GM08714 (cell line): ENCODE measurements around the gene SYCE1L.
"Not testable (repeated sequence)": the region's sequence is repeated elsewhere in the genome, so short reads cannot be mapped to it uniquely, and the experiment has no call there.

Experiments used
- H3K4me3 ChIP-seq: fragments of 200-500 bp; sonication (Bioruptor generic); 2 replicates; pipeline ENCODE4 v1.5.1; 2014; ENCODE audit warnings: mild to moderate bottlenecking, low read length, inconsistent platforms
- ZNF274 ChIP-seq: IDR thresholded peaks from 2 replicates; pipeline ENCODE4 v1.6.1; 2012; ENCODE audit warnings: mild to moderate bottlenecking, low read depth, low read length

The SYCE1L gene

DNA sequence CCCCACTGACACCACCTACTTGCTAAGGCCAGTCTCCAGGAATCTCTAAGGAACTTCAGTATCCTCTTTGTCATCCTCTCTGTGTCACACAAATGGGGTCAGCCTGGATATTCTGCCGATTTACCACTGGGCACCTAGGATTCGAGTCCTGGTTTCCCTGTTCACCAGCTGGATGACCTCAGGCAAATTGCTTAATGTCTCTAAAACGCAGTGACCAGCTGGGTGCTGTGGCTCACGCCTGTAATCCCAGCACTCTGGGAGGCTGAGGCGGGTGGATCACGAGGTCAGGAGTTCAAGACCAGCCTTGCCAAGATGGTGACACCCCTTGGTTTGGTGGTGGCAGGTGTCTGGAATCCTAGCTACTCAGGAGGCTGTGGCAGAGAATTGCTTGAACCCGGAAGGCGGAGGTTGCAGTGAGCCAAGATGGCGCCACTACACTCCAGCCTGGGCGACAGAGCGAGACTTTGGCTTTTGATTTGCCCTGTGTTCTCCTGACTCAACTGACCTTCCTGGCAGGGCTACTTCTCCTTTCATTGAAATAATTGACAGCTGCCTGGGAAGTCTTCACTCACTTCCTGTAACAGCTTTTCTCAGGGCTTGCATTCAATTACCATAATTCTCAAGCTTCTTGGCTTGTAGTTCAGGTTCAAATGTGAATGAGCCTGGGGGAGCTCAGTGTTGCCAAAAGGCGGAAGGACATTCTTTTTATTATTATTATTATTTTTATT, 15.4 kb downstream of the SYCE1L start:
- no peak for TF ChIP-seq ZNF274
- no peak overlapping the region for H3K4me3 ChIP-seq

DNA sequence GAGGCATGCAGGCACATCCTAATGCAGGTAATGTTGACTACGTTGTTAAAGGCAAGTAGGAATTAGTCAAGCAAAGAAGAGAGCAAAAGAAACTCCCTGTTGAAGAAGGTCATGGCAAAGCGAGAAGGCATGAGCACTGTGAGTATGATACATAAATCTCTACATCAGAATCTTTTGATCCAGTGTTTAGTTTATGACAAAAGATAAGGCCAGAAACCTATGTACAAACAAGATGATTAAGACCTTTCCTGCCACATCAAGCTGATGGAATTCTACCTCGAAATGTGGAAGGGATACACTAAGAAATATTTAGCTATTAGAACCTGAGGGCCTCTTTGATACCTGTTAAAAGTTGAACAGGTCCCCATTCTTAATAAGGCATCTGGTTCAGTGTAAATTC, 20.2 kb downstream of the SYCE1L start:
- TF ChIP-seq ZNF274 = no peak
- no peak overlapping the region for H3K4me3 ChIP-seq

DNA sequence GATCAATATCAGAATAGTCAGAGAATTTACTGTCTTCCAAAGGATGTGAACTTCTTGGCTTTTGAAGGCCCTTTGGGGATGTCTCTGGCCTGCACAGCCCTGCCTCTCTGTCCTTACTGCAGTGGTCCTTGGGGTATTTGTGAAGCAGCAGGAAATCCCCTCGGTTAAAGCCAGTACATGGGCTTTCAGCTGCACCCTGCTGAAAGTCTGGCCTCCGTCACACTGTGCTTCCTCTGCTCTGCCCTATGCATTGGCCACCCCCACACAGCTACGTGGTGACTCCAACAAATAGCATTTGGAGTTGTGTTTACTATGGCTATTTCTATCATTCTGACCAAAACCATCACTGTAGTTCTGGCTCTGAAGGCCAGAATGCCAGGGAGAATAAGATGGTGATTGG, 21.2 kb downstream of the SYCE1L start:
- TF ChIP-seq ZNF274 = no peak
- H3K4me3 ChIP-seq = no peak overlapping the region

DNA sequence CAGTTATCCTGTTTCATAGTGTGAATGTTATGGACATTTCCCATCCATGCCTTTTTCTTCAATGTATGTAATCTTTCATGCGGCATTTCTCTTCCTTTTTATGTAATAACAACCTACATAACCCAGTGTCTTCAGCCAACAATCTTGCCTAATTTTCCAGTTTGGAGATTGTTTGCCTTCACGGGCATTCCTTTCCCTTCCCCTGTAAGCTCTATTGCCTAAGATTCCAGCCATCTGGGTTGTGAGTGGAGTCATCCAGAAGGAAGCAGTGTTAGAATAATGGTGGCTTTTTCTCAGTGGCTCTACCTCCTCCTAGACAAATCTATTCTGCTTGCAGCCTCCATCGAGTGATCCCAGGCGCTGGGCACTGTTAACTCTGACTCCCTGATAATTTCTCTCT, 22.3 kb downstream of the SYCE1L start:
- TF ChIP-seq ZNF274 = no peak
- no peak overlapping the region for H3K4me3 ChIP-seq

DNA sequence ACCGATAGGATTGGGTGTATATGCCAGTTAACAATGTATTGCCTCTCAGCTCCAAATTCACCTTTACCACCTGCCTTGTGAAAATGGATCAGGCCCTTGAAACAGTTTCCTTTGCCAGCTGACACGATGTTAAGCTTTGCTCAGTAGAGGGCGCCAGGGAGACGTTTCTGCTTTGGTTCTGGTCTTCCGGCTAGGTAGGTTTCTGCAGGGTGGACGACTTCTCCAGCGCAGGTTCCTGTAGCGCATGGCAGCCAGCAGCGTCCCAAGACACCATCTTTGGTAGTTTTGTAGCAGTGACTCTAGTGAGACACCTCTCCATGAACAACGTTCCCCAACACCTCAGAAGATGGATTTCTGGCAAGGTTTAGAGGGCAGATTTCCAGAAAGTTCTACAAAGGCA, 24.0 kb downstream of the SYCE1L start:
- H3K4me3 ChIP-seq = no peak overlapping the region
- TF ChIP-seq ZNF274 = no peak

DNA sequence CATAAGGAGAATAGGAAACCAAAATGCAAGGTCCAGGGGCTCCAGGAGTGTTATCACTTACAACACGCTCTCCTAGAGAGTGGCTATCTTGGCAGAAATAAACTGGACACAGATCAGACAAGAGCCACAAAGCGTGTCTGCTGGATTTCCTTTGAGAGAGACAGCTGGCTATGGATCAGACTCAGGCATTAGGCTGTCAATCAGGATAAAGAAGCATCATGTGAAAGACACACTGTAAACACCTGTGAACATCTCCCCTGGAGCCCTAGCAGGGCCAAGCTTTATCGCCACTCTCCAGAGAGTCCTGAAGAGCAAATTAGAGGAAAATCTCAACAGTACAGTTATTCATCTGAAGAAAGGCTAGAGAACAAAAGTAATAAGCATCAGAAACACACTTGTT, 26.0 kb downstream of the SYCE1L start:
- no peak overlapping the region for H3K4me3 ChIP-seq
- no peak for TF ChIP-seq ZNF274

DNA sequence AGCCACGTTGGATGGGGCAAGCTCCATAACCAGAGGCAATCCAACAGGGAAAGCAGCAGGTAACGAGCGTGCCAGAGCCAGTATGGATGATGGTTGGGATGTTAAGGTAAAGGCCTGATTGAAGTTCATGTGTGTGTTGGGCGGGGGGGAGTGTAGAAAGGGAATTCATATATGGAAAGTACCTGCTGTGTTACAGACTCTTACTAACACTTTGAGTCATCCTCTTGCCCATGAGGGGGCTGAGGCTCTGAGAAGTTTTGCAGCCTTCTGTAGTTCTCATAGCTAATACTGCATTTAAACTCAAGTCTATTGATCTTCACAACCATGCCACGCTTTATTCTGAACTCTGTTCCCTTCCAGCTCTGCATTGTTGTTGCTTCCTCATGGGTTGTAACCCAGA, 28.5 kb downstream of the SYCE1L start:
- no peak for TF ChIP-seq ZNF274

DNA sequence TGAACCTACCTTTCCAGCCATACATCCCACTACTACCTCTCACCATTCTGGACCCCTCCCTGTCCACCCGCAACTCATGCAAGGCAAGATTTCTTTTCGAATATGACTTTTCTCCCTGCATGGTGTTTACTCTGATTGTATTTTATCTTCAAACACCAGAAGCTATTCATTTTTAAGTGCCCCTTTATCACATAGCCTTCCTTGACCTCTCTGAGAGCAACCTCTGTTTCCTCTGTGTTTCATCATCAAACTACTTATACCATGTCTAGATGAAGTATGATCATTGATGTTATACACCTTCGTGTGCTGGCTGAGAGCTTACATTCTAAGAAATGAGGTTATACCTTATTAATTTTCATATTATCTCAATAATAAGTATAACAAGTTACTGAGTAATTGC, 31.8 kb downstream of the SYCE1L start:
- no peak overlapping the region for H3K4me3 ChIP-seq
- TF ChIP-seq ZNF274 = no peak

More for the DNA sequence above, 28.5 kb downstream of the SYCE1L start:
- no peak overlapping the region for H3K4me3 ChIP-seq

DNA sequence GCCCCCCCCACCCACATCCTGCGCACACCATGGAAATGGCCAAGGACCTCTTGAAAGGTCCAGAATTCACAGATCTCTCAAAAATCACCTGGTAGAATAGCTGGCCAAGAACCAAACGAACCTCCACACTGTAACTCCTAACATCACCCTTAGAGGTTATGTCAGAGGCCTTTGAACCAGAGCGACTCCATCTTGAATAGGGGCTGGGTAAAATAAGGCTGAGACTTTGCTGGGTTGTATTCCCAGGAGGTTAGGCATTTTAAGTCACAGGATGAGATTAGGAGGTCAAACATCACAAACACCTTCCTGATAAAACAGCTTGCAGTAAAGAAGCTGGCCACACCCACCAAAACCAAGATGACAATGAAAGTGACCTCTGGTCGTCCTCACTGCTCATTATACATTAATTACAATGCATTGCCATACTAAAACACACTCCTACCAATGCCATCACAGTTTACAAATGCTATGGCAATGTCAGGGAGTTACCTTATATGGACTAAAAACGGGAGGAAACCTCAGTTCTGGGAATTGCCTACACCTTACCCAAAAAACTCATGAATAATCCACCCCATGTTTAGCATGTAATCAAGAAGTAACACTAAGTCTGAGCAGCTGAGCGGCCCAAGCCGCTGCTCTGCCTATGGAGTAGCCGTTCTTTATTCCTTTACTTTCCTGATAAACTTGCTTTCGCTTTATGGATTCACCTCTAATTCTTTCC, 34.8 kb downstream of the SYCE1L start:
- H3K4me3 ChIP-seq = no peak overlapping the region
- no peak for TF ChIP-seq ZNF274

DNA sequence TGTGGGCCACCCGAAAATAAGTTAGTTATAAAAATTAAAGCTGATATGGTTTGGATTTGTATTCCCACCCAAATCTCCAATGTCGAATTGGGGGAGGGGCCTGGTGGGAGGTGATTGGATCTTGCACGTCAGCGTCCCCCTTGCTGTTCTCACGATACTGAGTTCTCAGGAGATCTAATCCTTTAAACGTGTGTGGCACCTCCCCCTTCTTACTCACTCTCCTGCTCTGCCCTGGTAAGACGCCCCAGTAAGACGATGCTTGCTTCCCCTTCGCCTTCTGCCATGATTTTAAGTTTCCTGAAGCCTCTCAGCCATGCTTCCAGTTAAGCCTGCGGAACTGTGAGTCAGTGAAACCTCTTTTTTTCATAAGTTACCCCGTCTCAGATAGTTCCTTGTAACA, 35.4 kb downstream of the SYCE1L start:
- H3K4me3 ChIP-seq = no peak overlapping the region
- no peak for TF ChIP-seq ZNF274

DNA sequence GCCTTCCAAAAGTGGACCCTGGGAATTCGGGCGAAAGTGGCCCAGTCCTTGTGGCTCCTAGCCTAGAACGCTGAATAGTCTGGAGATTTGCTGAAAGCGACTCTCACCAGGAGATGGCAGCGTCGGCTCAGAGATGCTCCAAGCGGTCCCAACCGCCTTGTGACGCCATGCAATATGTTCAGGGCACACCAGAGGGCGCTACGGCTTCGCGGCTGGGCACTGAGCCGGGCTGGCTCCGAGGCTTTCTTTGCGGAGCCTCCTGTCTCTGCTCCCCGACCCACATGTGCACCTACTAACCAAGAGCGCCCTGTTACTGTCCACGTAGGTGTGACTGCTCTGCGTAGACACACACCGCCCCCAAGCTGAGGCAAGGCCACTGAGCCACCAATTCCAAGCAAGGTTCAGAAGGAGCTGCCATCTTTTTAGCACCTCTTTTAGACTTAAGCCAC, 36.9 kb downstream of the SYCE1L start:
- no peak for TF ChIP-seq ZNF274
- H3K4me3 ChIP-seq = no peak overlapping the region

DNA sequence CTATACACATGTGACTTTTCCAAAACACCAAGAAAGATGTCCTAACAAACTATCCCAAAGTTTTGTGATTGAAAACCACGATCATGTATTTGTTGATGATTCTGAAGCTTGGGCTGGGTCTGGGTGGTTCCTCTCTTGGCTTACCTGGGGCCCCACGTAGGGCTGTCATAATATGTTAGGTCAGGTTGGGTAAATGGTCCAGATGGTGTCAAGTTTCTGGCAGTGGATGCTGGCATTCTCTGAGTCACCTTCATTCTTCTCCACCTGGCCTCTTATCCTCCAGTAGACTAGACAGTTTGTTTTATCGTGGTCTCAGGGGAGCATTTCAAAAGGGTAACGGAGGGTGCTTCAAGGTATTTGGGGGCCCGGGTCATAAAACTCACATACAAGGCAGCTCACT, 39.4 kb downstream of the SYCE1L start:
- no peak overlapping the region for H3K4me3 ChIP-seq
- TF ChIP-seq ZNF274 = no peak

DNA sequence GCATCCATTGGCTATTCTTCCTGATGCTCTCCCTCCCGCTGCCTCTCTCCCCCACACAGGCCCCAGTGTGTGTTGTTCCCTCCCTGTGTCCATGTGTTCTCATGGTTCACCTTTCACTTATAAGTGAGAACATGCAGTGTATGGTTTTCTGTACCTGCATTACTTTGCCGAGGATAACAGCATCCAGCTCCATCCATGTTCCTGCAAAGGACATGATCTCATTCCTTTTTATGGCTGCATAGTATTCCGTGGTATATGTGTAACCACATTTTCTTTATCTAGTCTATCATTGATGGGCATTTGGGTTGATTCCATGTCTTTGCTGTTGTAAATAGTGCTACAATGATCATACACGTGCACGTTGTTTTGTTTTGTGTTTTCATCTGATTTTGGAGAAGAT, 43.3 kb downstream of the SYCE1L start:
- not testable (repeated sequence) for H3K4me3 ChIP-seq

DNA sequence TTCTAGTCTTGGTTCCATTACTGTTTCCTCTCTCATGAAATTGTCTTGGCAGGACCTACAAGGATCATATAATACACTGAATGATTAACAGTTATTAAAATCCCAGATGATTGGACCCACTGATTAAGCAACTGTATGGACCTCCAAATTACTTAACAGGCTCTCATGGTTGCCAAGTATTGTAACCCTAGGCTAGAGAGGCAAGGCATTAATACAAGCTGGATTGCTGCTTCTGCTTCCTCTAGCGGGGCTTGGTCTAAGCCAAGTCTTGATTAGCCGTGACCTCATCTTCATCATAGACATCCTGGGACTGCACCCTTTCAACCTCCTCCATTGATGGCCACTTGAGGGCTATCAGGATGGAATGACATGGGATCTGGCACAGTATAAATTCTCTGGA, 46.9 kb downstream of the SYCE1L start:
- no peak for TF ChIP-seq ZNF274
- H3K4me3 ChIP-seq = no peak overlapping the region

DNA sequence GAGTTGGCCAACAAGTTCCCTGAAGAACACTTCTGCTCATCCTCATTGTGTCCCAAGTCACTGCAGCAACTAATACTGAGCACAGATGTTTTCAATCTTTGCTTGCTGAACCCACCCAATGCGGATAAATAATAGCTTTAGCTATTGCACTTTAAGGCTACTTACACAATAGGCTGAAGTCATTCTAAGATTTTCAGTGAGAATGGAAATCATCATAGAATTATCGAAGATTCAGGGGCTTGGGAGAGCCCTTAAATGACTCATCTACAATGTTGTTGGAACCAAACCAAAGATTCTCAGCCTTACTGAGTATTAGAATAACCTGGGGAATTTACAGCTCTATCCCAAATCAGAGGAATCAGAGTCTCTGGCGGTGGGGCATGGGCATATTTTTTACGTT, 51.2 kb downstream of the SYCE1L start:
- no peak for TF ChIP-seq ZNF274
- H3K4me3 ChIP-seq = no peak overlapping the region
